ENCODE data around the gene SFTPA1. TPM values are rescaled to one million over a fixed set of nuclear protein-coding genes. Genes with fewer than 3 reads are reported as not detected.

SFTPA1 gene
- total RNA-seq, 1 donor from 2014 or later: not detected

Other genes starting within 250 kb of the SFTPA1 start
- gene ZCCHC24, start 165.3 kb upstream of the SFTPA1 start, total RNA-seq (ENCODE audit: unreplicated experiment): 60.0 TPM
- 0.59 TPM for gene EIF5AL1, start 98.4 kb upstream of the SFTPA1 start, total RNA-seq (ENCODE audit: unreplicated experiment)
- not detected for gene SFTPA2, start 50.5 kb upstream of the SFTPA1 start, total RNA-seq (ENCODE audit: unreplicated experiment)
- gene NUTM2B, start 92.3 kb downstream of the SFTPA1 start, total RNA-seq (ENCODE audit: unreplicated experiment): 1.5 TPM
- gene NUTM2E, start 215.8 kb downstream of the SFTPA1 start, total RNA-seq (ENCODE audit: unreplicated experiment): 0.46 TPM

All from endothelial cell (in vitro differentiated cells).